Measurements from ENCODE around the gene HM13. TPM values are rescaled to one million over a fixed set of nuclear protein-coding genes. Genes with fewer than 3 reads are reported as not detected.

Gene HM13
- total RNA-seq, 1 experiment from 2014 or later, result 103 TPM

DNA sequence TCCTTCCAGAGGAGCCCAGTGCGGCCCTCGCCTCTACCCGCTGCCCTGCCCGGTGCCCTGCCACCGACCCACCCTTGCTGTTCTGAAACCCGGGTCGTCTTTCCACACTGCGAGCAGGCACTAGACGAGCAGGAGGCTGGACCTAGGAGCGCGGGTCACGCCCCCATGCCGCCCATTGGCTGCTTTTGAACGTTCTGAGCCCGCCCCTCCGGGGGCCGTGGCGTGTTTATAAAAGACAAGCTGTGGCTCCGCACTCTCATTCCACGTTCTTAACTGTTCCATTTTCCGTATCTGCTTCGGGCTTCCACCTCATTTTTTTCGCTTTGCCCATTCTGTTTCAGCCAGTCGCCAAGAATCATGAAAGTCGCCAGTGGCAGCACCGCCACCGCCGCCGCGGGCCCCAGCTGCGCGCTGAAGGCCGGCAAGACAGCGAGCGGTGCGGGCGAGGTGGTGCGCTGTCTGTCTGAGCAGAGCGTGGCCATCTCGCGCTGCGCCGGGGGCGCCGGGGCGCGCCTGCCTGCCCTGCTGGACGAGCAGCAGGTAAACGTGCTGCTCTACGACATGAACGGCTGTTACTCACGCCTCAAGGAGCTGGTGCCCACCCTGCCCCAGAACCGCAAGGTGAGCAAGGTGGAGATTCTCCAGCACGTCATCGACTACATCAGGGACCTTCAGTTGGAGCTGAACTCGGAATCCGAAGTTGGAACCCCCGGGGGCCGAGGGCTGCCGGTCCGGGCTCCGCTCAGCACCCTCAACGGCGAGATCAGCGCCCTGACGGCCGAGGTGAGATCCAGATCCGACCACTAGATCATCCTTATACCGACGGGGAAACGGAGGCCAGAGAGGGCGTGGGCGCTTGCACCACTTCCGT is 91.0 kb downstream of the HM13 start, which contains the start of gene ID1 (continued):
- TF ChIP-seq, protein P1, sequence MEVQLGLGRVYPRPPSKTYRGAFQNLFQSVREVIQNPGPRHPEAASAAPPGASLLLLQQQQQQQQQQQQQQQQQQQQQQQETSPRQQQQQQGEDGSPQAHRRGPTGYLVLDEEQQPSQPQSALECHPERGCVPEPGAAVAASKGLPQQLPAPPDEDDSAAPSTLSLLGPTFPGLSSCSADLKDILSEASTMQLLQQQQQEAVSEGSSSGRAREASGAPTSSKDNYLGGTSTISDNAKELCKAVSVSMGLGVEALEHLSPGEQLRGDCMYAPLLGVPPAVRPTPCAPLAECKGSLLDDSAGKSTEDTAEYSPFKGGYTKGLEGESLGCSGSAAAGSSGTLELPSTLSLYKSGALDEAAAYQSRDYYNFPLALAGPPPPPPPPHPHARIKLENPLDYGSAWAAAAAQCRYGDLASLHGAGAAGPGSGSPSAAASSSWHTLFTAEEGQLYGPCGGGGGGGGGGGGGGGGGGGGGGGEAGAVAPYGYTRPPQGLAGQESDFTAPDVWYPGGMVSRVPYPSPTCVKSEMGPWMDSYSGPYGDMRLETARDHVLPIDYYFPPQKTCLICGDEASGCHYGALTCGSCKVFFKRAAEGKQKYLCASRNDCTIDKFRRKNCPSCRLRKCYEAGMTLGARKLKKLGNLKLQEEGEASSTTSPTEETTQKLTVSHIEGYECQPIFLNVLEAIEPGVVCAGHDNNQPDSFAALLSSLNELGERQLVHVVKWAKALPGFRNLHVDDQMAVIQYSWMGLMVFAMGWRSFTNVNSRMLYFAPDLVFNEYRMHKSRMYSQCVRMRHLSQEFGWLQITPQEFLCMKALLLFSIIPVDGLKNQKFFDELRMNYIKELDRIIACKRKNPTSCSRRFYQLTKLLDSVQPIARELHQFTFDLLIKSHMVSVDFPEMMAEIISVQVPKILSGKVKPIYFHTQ (CRISPR knock-in tag; IDR thresholded peaks at IDR 0.05), result no peak
- TF ChIP-seq, protein P2, sequence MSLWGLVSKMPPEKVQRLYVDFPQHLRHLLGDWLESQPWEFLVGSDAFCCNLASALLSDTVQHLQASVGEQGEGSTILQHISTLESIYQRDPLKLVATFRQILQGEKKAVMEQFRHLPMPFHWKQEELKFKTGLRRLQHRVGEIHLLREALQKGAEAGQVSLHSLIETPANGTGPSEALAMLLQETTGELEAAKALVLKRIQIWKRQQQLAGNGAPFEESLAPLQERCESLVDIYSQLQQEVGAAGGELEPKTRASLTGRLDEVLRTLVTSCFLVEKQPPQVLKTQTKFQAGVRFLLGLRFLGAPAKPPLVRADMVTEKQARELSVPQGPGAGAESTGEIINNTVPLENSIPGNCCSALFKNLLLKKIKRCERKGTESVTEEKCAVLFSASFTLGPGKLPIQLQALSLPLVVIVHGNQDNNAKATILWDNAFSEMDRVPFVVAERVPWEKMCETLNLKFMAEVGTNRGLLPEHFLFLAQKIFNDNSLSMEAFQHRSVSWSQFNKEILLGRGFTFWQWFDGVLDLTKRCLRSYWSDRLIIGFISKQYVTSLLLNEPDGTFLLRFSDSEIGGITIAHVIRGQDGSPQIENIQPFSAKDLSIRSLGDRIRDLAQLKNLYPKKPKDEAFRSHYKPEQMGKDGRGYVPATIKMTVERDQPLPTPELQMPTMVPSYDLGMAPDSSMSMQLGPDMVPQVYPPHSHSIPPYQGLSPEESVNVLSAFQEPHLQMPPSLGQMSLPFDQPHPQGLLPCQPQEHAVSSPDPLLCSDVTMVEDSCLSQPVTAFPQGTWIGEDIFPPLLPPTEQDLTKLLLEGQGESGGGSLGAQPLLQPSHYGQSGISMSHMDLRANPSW (CRISPR knock-in tag; conservative IDR thresholded peaks at IDR 0.05; ENCODE audit: low read depth), result no peak
- TF ChIP-seq PRRX2 (CRISPR knock-in tag; IDR thresholded peaks at IDR 0.05) (no peak), RORB (CRISPR knock-in tag; IDR thresholded peaks at IDR 0.05) (no peak), TEAD1 (CRISPR knock-in tag; IDR thresholded peaks at IDR 0.05) (peak; percentile 60)
- TF ChIP-seq, protein P3, sequence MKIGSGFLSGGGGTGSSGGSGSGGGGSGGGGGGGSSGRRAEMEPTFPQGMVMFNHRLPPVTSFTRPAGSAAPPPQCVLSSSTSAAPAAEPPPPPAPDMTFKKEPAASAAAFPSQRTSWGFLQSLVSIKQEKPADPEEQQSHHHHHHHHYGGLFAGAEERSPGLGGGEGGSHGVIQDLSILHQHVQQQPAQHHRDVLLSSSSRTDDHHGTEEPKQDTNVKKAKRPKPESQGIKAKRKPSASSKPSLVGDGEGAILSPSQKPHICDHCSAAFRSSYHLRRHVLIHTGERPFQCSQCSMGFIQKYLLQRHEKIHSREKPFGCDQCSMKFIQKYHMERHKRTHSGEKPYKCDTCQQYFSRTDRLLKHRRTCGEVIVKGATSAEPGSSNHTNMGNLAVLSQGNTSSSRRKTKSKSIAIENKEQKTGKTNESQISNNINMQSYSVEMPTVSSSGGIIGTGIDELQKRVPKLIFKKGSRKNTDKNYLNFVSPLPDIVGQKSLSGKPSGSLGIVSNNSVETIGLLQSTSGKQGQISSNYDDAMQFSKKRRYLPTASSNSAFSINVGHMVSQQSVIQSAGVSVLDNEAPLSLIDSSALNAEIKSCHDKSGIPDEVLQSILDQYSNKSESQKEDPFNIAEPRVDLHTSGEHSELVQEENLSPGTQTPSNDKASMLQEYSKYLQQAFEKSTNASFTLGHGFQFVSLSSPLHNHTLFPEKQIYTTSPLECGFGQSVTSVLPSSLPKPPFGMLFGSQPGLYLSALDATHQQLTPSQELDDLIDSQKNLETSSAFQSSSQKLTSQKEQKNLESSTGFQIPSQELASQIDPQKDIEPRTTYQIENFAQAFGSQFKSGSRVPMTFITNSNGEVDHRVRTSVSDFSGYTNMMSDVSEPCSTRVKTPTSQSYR (CRISPR knock-in tag; IDR thresholded peaks at IDR 0.05), result peak; percentile 32; the same call in 1 of the 2 replicates
- TF ChIP-seq, protein P4, sequence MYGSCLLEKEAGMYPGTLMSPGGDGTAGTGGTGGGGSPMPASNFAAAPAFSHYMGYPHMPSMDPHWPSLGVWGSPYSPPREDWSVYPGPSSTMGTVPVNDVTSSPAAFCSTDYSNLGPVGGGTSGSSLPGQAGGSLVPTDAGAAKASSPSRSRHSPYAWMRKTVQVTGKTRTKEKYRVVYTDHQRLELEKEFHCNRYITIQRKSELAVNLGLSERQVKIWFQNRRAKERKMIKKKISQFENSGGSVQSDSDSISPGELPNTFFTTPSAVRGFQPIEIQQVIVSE (CRISPR knock-in tag; IDR thresholded peaks at IDR 0.05; ENCODE audit: borderline replicate concordance), result 0 out of 2 replicates have a peak, but pooled peaks have one; percentile 7
- TF ChIP-seq, protein P5, sequence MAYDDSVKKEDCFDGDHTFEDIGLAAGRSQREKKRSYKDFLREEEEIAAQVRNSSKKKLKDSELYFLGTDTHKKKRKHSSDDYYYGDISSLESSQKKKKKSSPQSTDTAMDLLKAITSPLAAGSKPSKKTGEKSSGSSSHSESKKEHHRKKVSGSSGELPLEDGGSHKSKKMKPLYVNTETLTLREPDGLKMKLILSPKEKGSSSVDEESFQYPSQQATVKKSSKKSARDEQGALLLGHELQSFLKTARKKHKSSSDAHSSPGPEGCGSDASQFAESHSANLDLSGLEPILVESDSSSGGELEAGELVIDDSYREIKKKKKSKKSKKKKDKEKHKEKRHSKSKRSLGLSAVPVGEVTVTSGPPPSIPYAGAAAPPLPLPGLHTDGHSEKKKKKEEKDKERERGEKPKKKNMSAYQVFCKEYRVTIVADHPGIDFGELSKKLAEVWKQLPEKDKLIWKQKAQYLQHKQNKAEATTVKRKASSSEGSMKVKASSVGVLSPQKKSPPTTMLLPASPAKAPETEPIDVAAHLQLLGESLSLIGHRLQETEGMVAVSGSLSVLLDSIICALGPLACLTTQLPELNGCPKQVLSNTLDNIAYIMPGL (CRISPR knock-in tag; IDR thresholded peaks at IDR 0.05), result 0 out of 2 replicates have a peak, but pooled peaks have one; percentile 61

DNA sequence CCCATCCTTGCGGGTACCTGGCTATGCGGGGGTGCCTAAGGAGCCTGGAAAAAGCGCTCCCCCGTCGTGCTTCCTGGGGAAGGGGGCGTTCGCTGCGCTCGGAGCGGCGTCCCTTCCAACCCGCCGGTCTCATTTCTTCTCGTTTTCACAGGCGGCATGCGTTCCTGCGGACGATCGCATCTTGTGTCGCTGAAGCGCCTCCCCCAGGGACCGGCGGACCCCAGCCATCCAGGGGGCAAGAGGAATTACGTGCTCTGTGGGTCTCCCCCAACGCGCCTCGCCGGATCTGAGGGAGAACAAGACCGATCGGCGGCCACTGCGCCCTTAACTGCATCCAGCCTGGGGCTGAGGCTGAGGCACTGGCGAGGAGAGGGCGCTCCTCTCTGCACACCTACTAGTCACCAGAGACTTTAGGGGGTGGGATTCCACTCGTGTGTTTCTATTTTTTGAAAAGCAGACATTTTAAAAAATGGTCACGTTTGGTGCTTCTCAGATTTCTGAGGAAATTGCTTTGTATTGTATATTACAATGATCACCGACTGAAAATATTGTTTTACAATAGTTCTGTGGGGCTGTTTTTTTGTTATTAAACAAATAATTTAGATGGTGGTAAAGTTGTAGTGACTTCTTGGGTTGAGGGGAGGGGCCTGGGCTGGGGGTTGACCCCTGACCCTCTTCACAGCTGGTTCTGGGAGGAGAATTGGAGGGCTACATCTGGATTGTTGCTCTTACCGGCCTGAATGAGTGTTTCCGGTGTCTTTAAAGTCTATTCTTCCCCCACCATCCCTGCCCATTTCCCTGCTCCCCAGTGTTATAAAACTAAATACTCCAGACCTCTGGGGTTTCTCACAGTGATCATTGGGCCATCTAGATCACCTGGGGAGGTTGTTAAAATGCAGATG is 91.9 kb downstream of the HM13 start:
- H3K36me3 Mint-ChIP-seq, result peaks cover 8% of the 10 kb centered on the region
- peak overlapping the region; percentile 96 for H3K4me3 Mint-ChIP-seq
- ChIA-PET POLR2A (interaction anchor here (1.1 to 6.4 kb wide), 9 partner anchors 10 to 49 kb away, joined by 4 to 73 read pairs (median 12); no protein-coding TSS in a partner anchor), CTCF (interaction anchor here (0.7 to 17.0 kb wide), 9 partner anchors 10 to 117 kb away, joined by 3 to 927 read pairs (median 10); no protein-coding TSS in a partner anchor)
- peak overlapping the region; percentile 99 for H3K27ac Mint-ChIP-seq
- H3K4me1 Mint-ChIP-seq, result peaks cover 44% of the 10 kb centered on the region
- peak; percentile 23 for ATAC-seq
- H3K27me3 Mint-ChIP-seq (ENCODE audit: low read depth), result peaks cover 2% of the 10 kb centered on the region; the same call in 1 of the 2 replicates
- DNase-seq (ENCODE audit: low spot score), result peak; percentile 43
- H3K9me3 Mint-ChIP-seq, result no peaks in the 10 kb centered on the region
- no peak for TF ChIP-seq CREM (CRISPR knock-in tag; IDR thresholded peaks at IDR 0.05)
- peak; percentile 38; the same call in 1 of the 2 replicates for TF ChIP-seq SP1 (CRISPR knock-in tag; conservative IDR thresholded peaks at IDR 0.05)
- TF ChIP-seq, protein P6, sequence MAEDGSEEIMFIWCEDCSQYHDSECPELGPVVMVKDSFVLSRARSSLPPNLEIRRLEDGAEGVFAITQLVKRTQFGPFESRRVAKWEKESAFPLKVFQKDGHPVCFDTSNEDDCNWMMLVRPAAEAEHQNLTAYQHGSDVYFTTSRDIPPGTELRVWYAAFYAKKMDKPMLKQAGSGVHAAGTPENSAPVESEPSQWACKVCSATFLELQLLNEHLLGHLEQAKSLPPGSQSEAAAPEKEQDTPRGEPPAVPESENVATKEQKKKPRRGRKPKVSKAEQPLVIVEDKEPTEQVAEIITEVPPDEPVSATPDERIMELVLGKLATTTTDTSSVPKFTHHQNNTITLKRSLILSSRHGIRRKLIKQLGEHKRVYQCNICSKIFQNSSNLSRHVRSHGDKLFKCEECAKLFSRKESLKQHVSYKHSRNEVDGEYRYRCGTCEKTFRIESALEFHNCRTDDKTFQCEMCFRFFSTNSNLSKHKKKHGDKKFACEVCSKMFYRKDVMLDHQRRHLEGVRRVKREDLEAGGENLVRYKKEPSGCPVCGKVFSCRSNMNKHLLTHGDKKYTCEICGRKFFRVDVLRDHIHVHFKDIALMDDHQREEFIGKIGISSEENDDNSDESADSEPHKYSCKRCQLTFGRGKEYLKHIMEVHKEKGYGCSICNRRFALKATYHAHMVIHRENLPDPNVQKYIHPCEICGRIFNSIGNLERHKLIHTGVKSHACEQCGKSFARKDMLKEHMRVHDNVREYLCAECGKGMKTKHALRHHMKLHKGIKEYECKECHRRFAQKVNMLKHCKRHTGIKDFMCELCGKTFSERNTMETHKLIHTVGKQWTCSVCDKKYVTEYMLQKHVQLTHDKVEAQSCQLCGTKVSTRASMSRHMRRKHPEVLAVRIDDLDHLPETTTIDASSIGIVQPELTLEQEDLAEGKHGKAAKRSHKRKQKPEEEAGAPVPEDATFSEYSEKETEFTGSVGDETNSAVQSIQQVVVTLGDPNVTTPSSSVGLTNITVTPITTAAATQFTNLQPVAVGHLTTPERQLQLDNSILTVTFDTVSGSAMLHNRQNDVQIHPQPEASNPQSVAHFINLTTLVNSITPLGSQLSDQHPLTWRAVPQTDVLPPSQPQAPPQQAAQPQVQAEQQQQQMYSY (CRISPR knock-in tag; IDR thresholded peaks at IDR 0.05), result no peak
- TF ChIP-seq ETV6 (CRISPR knock-in tag; IDR thresholded peaks at IDR 0.05), result 0 out of 2 replicates have a peak, but pooled peaks have one; percentile 2
- TF ChIP-seq, protein P5 (CRISPR knock-in tag; IDR thresholded peaks at IDR 0.05), result peak; percentile 45; the same call in 1 of the 2 replicates

Measured in WTC11 (cell line).